CD4-positive, alpha-beta T cell treated with Interferon gamma for 1 hour (primary cell): Measurements from ENCODE around the gene AUTS2.

Experiments used
- DNase-seq: peaks from one replicate; pipeline ENCODE4 v3.0.0-alpha.2; 2020

AUTS2 gene

DNA sequence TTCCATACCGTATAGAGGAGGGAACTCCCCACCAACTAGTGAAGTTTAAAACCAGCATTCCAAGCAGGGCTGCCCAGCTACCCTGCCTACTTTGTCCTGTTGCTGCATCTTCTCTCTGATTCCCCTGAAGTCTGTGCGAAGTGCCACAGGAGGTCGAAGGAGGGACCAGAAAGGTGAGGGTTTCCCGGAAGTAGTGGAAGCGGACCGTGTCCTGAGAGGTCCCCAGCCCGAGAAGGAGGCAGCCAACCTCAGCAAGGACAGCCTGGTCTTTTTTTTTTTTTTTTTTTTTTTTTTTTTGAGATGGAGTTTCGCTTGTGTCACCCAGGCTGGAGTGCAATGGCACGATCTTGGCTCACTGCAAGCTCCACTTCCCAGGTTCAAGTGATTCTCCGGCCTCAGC lies 861.8 kb downstream of the AUTS2 start:
- DNase-seq = no peak

DNA sequence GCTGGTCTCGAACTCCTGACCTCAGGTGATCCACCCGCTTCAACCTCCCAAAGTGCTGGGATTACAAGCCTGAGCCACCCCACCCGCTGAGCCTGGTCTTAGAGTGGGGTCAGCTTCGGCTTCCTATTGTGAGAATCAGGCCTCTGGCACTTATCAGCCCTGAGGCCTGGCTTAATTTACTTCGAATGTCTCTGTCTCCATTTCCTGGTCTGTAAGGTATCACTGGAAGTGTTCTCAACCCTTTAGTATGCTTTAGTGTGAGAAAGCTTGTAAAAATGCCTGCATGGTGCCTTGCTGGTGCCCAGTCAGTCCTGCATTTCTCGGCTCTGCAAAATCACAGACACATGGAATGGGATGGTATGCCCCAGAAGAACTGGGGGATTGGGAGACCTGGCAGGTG lies 862.3 kb downstream of the AUTS2 start:
- DNase-seq = no peak

DNA sequence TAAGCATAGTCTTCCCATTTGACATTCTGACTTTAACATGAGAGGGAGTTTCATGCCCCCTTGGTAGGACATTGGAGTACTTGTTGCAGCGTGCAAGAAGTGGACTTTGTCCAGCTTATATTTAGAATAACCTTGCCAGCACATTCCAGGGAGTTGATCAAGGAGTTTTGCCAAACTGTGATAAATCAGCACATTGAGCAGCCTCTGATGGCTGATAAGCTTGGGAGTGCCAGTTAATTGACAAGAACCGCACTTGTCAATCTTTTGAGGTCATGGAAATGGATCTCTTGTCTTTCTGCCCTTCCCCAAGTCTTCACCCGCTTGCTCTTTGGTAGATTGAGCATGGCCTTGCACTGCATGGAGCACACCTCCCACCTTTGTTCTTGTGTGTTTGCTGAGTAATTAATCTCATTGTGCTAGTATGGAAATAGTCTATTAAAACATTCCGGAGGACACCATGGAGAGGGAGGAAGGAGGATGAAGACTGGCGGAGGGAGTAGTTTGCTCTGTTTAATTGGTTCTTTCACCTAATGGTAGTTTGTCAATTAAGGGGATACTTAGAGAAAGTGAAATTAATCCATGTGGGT lies 865.2 kb downstream of the AUTS2 start:
- DNase-seq = no peak

DNA sequence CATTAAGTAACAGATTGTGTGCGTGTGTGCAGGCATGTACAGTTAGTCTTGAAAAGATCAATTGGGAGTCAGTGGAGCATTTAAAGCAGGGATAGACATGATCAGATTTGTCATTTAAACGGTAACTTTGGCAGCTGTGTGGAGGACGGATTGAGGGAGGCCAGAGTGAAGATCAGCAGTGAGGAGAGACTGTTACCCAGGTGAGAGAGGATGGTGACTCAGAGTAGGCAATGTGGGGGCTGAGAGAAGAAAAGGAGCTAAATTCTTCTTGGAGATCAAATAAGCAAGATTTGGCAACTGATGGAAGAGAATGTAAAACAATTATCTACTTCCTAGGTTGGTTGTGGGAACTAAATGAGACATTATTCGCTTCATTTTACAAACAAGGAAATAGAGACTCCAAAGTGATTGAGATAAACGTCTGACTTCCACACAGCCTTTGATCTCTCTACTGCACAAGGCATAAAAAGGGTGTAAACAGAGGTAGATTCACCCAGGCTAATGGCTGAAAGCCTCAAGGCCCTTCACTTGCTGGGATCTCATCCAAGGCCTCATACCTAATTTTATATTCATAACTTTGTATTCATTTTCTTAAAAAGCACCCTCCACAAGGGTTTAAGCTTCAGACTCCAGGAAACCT lies 868.6 kb downstream of the AUTS2 start:
- no peak for DNase-seq

DNA sequence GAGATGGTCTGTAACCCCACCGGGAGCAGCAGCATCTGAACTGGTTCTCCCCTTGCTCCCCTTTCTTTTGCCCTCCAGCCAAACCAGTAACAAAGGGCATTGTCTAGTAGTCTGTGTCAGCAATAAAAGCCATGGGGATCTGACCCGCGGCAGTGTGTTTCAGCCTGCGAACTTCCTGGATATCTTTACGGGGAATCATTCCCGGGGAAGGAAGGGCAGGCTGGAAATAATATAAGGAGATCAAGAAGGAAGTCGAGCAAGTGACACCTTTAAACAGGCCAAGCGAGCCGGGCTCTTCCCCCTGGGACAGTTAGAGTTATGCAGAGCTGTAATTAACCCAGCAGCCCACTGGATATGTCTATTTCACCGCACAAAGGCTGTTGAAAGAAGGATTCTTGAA lies 872.5 kb downstream of the AUTS2 start:
- DNase-seq = no peak

DNA sequence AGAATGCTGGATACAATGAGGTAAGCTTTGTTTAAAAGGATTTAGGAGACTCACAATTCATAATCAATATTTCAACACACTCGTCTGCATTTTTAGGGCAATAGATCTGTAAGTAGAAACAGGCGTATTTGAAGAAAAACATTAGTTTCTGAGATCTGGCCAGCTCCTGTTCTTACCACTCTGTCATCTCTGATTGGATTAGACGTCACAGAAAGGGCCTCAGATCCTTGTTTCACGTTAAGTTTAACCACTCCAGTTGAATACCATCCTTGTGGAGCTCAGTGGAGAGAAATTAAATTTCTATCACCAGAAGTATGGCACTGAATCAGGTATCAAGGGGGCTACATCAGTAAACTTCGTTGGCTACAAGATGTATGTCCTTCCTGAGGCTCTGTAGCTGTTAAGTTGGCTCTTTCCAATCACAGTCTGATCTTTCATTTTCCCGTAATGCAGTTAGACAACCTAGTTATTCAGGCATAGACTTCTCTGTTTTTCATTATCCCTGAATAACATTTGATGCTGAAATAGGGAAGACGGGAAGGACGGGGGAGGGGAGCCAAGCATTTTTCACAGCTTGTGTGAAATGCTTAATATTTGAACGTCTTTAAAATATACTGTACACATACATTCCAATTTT lies 874.4 kb downstream of the AUTS2 start:
- no peak for DNase-seq

DNA sequence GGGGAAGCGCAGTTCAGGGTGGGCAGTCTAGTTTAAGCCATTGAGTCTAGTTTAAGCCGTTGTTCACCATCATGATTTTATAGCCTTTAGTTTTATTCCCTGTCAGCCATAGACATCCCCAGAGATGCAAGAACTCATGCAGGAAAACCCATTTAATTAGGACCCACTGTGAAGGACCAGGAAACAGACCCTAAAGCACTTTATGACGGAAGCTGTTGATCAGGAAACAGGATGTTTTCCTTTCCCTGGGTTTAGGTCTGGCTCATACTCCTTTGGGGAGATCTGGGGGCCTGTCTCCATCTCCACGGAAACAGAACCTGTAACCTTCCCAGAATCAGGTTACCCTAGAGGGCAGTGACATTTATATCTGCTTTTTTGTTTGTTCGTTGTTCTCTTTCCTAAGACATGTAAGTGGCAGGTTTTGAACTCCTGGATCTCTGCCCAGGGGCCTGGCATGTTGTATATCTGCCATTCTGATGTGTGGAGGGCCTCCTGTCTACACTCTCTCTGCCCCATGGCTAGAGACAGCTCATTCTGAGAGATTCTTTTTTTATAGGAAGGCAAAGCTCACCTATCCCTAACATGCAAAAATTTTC lies 876.5 kb downstream of the AUTS2 start:
- DNase-seq = no peak

DNA sequence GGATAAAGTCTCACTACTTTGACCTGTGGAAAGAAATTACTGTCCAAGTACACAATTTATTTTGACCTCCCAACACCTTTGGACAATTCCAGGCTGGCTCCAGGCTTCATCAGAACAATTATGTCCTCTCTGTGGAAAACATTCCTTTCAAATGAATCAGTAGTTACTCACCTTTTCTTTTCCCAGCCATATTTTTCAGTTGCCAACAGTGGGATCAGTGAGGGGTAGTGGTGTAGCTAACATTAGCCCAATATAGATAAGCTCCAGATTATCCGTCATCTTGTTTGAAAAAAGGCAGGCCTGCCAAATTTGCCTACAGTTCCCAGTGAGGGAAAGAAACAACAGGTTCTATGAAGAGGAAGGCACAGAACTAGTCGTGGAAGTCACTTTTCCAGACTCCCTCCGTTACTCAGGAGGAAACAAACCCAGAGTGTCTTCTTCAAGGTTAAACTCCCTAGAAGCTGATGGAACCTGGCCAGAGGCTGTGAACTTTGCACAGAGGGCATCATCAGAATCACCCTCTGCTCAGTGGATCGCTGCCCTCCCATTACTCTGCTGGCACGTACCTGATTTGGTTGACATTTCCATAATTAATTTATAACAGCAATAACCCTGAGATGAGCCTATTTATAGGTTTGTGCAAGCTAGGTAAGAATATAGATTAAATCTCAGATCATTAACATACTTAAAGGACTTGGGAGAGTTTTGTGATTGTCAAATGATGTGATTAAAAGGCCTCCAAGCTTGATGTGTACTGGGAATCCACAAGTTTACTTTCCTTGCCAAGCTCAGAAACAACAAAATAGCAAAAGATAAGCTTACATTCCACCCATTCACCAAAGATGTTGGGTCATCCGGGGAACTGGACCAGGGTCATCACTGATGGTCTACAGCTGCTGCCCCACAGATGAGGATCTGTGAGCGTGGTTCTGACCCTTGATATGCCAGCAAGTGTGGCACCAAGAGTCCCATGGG lies 879.0 kb downstream of the AUTS2 start:
- DNase-seq = no peak

DNA sequence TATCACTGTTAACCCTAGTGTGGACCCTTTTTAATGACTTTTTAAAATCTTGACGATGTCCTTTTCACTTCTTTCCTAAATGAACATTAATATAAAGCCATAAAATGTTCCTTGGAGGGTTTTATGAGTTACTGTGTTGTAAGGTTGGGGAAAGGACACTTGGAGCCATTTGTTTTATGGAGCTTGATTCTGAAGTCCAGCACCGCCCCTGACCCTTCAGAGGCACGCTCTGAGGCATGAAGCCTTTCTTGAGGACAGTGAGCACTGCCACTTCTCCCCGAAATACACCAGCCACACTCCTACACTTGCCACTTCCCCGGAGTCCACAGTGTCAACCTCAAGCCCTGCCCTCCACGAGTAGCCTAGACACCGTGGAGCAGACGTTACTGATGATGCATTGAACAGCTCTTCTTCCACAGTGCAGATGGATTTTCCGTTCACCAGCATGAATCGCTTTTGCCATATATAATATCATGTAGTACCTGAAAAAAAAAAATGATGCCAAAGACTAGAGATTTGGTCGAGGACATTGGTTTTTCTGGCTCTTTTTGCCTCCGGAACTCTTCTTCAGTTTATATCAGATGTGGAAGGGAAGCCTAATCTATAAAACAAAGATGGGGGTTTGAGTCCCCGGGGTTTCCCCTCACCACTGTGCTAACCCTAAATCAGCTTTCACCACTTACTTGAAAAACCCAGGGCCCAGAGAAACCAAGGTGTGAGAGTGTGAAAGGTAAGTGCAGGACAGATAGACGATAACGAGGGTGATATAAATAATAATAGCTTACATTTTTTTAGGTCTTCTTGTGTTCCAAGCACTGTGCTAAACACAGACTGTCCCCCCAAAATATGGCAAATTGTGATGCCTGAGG lies 881.1 kb downstream of the AUTS2 start:
- DNase-seq = no peak

DNA sequence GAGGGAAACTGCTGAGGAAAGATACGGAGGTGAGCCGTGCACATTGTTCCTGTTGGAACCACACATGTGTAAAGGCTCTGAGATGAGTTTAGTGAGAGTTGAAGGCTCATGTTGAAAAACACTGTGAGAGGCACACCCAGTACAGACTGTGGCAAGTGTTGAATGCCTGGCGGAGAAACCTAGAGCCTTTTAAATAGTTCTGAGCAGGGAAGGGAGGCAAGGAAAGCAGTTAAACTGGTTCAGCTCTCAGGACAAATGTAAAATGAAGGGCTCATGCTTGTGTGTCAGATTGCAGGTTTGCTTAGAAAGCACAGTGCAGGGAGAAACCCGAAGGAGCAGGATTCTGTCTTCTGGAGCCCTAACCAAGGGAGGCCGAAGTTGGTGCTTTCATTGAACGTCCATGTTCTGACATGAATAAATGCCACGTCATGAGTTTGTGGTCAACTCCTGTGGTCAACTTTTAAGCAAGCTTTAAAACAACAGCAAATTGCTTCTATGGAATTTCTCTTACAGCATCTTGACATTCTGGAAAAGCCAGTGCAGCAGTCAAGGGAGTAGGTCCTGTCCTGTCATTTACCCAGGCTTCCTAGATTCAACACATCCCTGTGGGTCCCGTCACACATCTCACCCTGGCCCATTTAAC lies 882.8 kb downstream of the AUTS2 start:
- no peak for DNase-seq

DNA sequence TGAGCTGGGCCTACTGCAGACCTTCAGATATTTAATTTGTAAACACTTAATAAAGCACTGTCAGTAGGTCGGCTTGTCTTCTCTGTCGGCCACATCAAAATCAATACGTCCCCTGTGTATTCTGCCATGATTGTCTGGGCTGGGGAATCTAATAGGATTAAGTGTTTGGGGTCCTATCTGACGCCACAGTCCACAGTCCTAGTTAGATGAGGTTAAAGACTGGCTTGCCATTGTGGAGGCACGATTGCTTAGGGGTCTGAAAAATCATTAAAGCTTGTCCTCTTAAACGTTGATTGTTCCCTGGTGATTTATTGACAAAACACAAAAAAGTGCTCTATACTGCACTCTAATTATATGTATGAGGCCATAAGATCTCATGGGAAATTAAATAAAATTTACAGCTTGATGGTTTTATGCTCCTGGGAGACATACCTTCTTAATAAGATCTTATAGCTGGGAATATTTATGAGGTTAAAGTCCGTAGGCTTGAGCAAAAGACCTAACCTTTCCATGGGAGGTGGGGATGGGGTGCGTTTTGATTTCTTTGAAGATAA lies 883.4 kb downstream of the AUTS2 start:
- DNase-seq = no peak

DNA sequence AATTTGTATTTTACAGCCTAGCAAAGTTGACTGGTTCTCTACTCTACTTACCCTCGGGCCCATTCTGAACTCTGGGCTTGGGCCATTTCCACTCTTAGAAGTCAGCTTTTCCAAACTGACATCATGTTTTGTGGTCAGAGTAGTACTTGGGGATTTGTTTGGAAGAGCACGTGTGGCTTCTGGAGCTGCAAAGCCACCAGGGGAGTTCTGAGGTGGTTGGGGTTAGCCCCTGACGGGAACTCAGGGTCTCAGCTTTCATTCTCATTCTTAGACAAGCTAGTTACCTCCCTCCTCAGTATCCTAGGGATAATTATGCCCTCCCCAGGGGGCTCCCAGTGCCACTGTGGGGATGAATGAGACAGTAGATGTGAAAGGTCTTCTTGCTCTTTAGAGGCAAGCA lies 886.0 kb downstream of the AUTS2 start:
- DNase-seq = no peak

DNA sequence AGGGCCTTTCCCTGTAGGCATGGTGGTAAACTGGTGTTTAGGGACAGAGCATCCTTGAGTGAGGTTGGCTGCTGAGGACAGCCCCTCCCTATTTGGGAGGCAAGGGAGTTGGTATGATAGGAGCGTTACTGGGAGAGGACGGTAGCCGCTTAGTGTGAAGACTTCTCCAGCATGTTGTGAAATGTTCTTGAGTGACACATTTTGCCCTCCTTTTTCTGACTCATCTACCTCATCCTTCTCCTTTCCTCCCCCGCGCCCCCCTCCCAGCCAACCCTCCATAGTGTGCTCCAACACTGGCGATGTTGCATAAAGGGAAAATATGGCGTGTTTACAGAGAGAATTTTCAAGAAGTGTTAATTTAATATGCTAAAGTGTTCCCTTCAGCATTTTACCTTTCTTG lies 888.7 kb downstream of the AUTS2 start:
- DNase-seq = no peak

DNA sequence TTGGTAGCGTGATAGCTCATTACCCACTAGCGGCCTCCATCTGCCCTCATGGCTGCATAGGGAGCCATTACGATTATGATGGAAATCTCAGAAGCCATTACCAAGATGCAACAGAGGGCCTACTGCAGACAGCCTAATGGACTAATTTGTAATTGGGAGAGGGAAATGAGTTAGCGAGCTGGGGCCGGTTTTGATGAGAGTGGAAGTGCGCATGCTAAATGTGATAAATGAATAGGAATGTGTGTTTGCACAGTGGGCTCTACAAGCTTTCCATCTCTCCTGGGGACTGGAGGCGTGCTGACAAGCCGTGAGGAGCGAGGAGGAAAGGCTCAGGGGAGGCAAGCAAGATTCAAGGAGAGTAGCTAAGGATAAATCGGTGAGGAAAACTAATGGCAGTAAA lies 889.2 kb downstream of the AUTS2 start:
- no peak for DNase-seq

DNA sequence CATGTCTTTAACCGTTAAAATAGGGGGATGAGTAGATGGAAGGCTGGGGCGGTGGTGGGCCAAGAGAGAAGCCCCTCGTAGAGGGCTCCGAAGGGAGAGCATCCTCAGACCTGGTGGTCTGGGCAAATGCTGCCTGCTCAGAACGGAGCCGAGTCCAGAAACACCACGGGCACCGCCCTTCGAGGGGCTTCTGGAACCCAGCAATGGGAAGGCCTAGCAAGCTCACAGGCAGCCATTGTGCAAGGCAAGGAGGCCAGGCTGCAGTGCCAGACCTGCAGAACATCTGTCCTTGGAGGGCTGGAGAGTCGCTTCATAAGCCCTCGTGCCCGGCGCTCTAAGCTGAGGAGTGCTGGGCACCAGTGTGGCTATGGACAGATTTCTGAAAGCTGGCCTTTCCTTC lies 889.6 kb downstream of the AUTS2 start:
- DNase-seq = no peak

DNA sequence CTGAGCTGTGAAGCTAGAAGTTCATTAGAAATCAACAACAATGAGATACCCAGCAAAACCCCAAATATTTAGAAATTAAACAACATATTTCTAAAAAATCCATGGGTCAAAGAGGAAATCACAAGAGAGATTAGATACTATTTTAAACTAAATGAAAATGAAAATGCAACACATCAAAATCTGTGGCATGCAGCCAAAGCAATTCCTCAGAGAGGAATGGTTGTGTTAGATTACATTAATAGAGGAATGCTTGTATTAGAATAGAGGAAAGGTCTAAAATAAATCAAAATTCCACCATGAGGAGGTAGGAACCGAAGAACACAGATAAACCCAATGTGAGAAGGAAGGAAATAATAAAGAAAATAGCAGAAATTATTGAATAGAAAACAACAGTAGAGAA lies 891.5 kb downstream of the AUTS2 start:
- no peak for DNase-seq

DNA sequence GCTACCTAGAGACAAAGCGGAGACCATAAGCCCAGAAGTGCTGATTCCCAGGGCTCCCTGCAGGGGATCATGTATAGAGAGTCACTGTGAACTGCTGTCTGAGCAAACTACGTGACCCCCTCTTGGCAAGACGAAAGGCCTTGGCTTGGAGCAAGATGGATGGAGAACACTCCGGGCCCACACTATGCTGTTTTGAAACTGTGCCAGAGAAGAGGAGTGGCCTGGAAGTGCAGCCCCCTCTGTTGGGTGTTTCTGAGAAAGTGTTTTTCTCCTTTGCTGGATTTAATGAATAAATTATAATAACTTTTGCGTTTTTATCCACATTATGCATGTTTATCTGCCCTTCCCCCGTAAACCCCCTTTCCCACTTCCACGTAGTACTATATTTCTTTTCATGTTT lies 894.4 kb downstream of the AUTS2 start:
- no peak for DNase-seq

DNA sequence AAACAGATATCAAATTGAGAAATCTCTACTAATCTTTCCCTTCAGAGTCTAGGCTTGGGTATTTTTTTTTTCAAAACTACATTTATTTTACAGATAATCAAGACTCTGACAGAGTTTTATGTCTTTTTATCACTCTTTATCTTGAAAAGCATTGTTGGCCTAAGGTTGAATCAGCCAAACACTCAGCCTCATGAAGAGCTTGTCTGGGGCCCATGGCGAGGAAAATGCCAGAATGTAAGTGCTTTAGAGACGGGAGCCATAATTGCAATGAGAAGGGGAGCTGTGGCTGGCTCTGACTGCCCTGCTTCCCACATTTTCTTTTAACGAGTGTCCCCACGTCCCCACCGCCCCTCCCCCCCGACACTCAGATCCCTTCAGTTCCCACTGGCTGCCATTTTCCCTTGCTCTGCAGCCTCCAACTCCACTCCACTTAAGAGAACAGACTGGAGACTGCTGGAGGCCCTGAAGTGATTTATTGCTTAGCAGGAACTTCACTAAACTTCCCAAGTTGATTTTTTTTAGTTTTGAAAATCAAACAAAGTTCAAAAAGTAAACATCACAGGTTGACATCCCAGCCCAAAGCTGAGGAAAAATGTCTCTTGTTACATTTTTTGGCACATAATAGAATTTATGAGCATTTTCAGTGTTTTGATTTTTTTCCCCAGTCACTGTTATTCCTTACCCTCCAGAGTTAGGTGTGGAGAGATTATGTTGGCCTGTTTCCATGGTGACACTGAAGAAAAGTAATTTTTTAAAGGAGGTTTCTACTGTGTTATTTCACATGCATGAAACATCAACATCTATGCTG lies 896.2 kb downstream of the AUTS2 start:
- DNase-seq = no peak

DNA sequence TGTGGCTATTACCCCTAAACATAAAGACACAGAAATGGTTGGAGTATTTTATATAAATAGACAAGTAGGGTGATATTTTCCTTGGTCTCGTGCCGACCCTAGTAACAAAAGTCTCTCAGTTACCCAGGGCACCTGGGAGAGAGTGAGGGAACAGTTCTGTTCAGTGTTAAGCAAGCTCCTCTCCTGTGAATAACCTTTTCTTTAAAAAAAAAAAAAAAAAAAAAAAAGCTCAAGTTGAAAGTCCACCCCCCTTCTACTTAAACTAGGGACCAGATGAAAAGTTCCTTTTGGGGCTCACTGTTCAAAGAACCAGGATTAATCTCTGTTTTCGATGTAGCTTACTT lies 896.7 kb downstream of the AUTS2 start:
- no peak for DNase-seq

DNA sequence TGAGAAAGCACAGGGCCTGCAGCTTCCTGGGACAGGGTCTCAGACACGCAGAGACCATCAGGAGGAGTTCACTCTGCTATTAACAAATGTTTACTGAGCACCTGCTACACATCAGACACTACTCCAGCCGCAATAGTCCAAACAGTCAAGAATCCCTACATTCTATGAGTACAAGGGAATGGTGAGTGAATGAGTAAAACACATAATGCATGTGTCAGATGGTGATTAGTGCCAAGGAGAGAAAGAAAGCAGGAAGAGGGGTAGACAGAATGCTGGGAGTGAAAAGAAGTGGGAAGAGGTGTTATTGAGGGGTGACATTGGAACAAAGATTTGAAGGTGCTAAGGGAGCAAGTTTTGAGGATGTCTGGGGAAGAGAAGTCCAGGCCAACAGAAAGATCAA lies 899.5 kb downstream of the AUTS2 start:
- DNase-seq = no peak
